Trophoblast cell (in vitro differentiated cells and primary cell): Measurements from ENCODE around the gene ALG8.

Experiments
- DNase-seq, 2 donors: peaks; one replicate each; pipeline ENCODE4 v3.0.0-alpha.2; 2016
- H2AFZ ChIP-seq: 2 replicates; pipeline ENCODE4 v1.6.1; 2013; ENCODE audit warnings: low read length, moderate library complexity, mild to moderate bottlenecking; ENCODE audit not compliant: insufficient read depth, poor library complexity
- H2AK5ac ChIP-seq: 2 replicates; pipeline ENCODE4 v1.6.1; 2013; ENCODE audit warnings: mild to moderate bottlenecking, low read length
- H2BK120ac ChIP-seq: 2 replicates; pipeline ENCODE4 v1.6.1; 2013; ENCODE audit warnings: low read length, mild to moderate bottlenecking, moderate library complexity; ENCODE audit not compliant: insufficient read depth, poor library complexity
- H2BK12ac ChIP-seq: 2 replicates; pipeline ENCODE4 v1.6.1; 2013; ENCODE audit warnings: mild to moderate bottlenecking, low read length, moderate library complexity
- H2BK5ac ChIP-seq: 2 replicates; pipeline ENCODE4 v1.6.1; 2013; ENCODE audit warnings: low read length, low read depth, moderate library complexity, mild to moderate bottlenecking; ENCODE audit not compliant: poor library complexity
- H3K14ac ChIP-seq: 2 replicates; pipeline ENCODE4 v1.6.1; 2013; ENCODE audit warnings: mild to moderate bottlenecking, low read length
- H3K18ac ChIP-seq: 2 replicates; pipeline ENCODE4 v1.6.1; 2013; ENCODE audit warnings: mild to moderate bottlenecking, low read length
- H3K23ac ChIP-seq: 2 replicates; pipeline ENCODE4 v1.6.1; 2013; ENCODE audit warnings: low read length
- H3K27ac ChIP-seq: 2 replicates; pipeline ENCODE4 v1.5.1; 2013; ENCODE audit warnings: low read depth, mild to moderate bottlenecking, inconsistent platforms, low read length, moderate library complexity
- H3K27me3 ChIP-seq: 2 replicates; pipeline ENCODE4 v1.6.1; 2013; ENCODE audit warnings: inconsistent platforms, mild to moderate bottlenecking, low read length, moderate library complexity; ENCODE audit not compliant: insufficient read depth
- H3K36me3 ChIP-seq, 2 experiments: 1 replicate in 1 of 2; 2 replicates in 1 of 2; pipeline ENCODE4 v1.6.1; 2013; ENCODE audit warnings: low read length in 2 of 2, mild to moderate bottlenecking in 2 of 2, moderate library complexity in 1 of 2; ENCODE audit not compliant: insufficient read depth in 2 of 2, control insufficient read depth in 1 of 2
- H3K4ac ChIP-seq: 2 replicates; pipeline ENCODE4 v1.6.1; 2013; ENCODE audit warnings: low read depth, mild to moderate bottlenecking, low read length, moderate library complexity
- H3K4me1 ChIP-seq, 2 experiments: 1 replicate in 1 of 2; 2 replicates in 1 of 2; pipeline ENCODE4 v1.6.1; 2013; ENCODE audit warnings: low read length in 2 of 2, mild to moderate bottlenecking in 2 of 2, moderate library complexity in 1 of 2; ENCODE audit not compliant: insufficient read depth in 2 of 2, control insufficient read depth in 1 of 2
- H3K4me2 ChIP-seq: 2 replicates; pipeline ENCODE4 v1.6.1; 2013; ENCODE audit warnings: inconsistent platforms, mild to moderate bottlenecking, low read length, moderate library complexity
- H3K4me3 ChIP-seq: 2 replicates; pipeline ENCODE4 v1.5.1; 2013; ENCODE audit warnings: mild to moderate bottlenecking, low read depth, low read length, inconsistent platforms
- H3K79me1 ChIP-seq: one replicate; pipeline ENCODE4 v1.6.1; 2013; ENCODE audit warnings: low read length
- H3K79me2 ChIP-seq: 2 replicates; pipeline ENCODE4 v1.6.1; 2013; ENCODE audit warnings: low read length, mild to moderate bottlenecking; ENCODE audit not compliant: control insufficient read depth, insufficient read depth, poor library complexity
- H3K9ac ChIP-seq: 2 replicates; pipeline ENCODE4 v1.6.1; 2013; ENCODE audit warnings: mild to moderate bottlenecking, low read length
- H3K9me3 ChIP-seq: 2 replicates; pipeline ENCODE4 v1.6.1; 2013; ENCODE audit warnings: low read depth, mild to moderate bottlenecking, control low read depth, inconsistent platforms, low read length; ENCODE audit not compliant: insufficient read depth
- H4K12ac ChIP-seq: 2 replicates; pipeline ENCODE4 v1.6.1; 2013; ENCODE audit warnings: low read depth, mild to moderate bottlenecking, low read length, moderate library complexity
- H4K8ac ChIP-seq: 2 replicates; pipeline ENCODE4 v1.6.1; 2013; ENCODE audit warnings: low read depth, mild to moderate bottlenecking, low read length, moderate library complexity
- H4K91ac ChIP-seq: one replicate; pipeline ENCODE4 v1.6.1; 2013; ENCODE audit warnings: low read depth, mild to moderate bottlenecking, low read length, moderate library complexity
- WGBS: extraction: QIAGEN DNeasy Blood & Tissue Kit; methylation state at CpG from one replicate; pipeline ENCODE4 v1.1.7; 2013; ENCODE audit warnings: missing lambda C conversion rate; ENCODE audit not compliant: insufficient read length, insufficient coverage; ENCODE audit errors: extremely low coverage; 5-methylcytosine and 5-hydroxymethylcytosine counted together

ALG8 gene

DNA sequence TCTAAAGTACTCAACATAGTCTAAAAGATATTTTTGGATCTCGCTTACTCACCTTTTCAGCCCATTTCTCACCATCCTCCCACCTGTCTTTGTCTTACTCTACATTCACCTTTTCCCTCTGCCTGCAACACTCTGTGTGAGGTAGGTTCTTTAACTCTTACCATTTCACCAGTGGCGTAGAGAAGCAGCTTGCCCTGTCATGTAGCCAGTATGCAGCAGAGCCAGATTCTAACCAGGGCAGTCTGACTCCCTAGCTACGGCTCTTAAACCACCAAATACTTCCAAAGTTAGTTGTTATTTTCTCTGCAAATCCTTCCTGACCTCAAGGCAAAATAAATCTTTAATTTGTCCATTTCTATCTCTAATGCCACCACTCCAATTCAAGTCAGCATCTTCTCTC is 7.5 kb downstream of the ALG8 start:
- H2BK5ac ChIP-seq, result no peak overlapping the region
- DNase-seq, result peak; percentile 85 to 92
- no peak overlapping the region for H3K9ac ChIP-seq
- H3K18ac ChIP-seq, result no peak overlapping the region
- H3K14ac ChIP-seq, result no peak overlapping the region
- no peak overlapping the region for H3K23ac ChIP-seq
- no peaks in the 10 kb centered on the region for H3K9me3 ChIP-seq
- no peak overlapping the region for H4K8ac ChIP-seq
- no peak overlapping the region for H3K4ac ChIP-seq
- no peak overlapping the region for H2BK120ac ChIP-seq
- no peak overlapping the region for H2BK12ac ChIP-seq
- no peak overlapping the region for H3K4me3 ChIP-seq
- no peaks in the 10 kb centered on the region for H3K27me3 ChIP-seq
- no peak overlapping the region for H2AK5ac ChIP-seq
- no CpG with 5 or more reads among the region's 3 CpGs for WGBS
- peaks cover 0 to 6% of the 10 kb centered on the region in 2 experiments for H3K36me3 ChIP-seq
- no peaks in the 10 kb centered on the region for H3K79me2 ChIP-seq
- H3K27ac ChIP-seq, result no peak overlapping the region
- peaks cover 0 to 5% of the 10 kb centered on the region in 2 experiments for H3K4me1 ChIP-seq
- H3K4me2 ChIP-seq, result no peak overlapping the region
- H3K79me1 ChIP-seq, result no peaks in the 10 kb centered on the region
- no peak overlapping the region for H2AFZ ChIP-seq
- H4K12ac ChIP-seq, result no peak overlapping the region
- H4K91ac ChIP-seq, result no peak overlapping the region

DNA sequence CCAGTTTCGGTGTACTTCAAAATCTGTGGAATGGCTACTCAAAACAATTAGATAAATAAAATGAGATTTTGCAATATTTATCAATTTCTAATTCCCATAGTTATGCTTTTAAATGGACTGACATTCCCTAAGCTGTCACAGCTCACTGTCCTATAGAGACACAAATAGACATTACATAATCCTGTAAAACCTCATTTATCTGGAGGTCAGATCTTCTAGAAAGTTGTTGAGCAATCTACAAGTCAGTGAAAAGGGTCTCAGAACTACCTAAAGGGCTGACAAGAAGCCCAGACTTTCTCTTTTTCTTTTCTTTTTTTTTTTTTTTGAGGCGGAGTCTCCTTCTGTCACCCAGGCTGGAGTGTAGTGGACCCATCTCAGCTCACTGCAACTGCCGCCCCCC is 12.0 kb downstream of the ALG8 start:
- no peak overlapping the region for H4K91ac ChIP-seq
- H3K9me3 ChIP-seq, result no peaks in the 10 kb centered on the region
- H3K4me2 ChIP-seq, result no peak overlapping the region
- peaks cover 2% of the 10 kb centered on the region in 2 experiments for H3K36me3 ChIP-seq
- H2BK120ac ChIP-seq, result no peak overlapping the region
- H2AFZ ChIP-seq, result no peak overlapping the region
- DNase-seq, result peak in 1 of 2 donors; percentile 71
- no peaks in the 10 kb centered on the region for H3K27me3 ChIP-seq
- no peak overlapping the region for H2BK12ac ChIP-seq
- H3K14ac ChIP-seq, result no peak overlapping the region
- H3K79me1 ChIP-seq, result no peaks in the 10 kb centered on the region
- peak overlapping the region; percentile 28 for H3K27ac ChIP-seq
- no peak overlapping the region for H3K23ac ChIP-seq
- H4K12ac ChIP-seq, result no peak overlapping the region
- H3K4me1 ChIP-seq, result peaks cover 0 to 5% of the 10 kb centered on the region in 2 experiments
- H3K9ac ChIP-seq, result no peak overlapping the region
- no peak overlapping the region for H2AK5ac ChIP-seq
- WGBS, result no CpG with 5 or more reads among the region's 3 CpGs
- H3K18ac ChIP-seq, result no peak overlapping the region
- H3K79me2 ChIP-seq, result no peaks in the 10 kb centered on the region
- H3K4me3 ChIP-seq, result no peak overlapping the region
- no peak overlapping the region for H4K8ac ChIP-seq
- no peak overlapping the region for H3K4ac ChIP-seq
- no peak overlapping the region for H2BK5ac ChIP-seq

DNA sequence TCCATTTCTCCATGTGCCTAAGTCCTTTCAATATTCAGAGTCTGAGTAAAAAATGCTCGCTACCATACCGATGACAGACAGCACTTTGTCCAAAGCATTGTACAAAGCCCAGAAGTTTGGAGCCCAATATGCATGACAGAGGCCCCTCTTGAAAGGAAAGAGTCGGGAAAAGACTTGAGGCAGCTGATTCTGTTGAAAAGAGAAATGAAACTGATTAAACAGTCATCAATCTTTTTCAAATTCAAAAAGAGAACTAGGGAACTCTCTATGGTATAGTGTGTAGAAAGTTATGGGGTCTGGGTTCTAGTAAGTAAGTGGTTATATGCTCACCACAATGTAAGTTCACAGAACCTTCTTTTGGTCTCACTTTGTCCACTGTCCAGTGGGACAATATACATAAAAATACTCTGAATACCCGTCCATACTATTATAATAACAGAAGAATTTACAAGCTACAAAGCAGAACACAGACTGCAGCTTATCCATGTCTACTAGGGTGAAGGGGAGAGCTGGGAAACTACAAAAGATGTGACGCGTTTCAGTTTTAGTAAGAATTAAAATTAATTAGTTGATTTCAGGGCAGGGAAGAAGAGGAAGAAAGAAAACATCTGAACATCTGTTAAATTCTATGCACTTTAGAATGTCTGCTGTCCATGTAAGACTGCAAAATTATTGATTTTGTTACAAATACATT is 26.7 kb downstream of the ALG8 start:
- no peak overlapping the region for H3K18ac ChIP-seq
- H3K4ac ChIP-seq, result no peak overlapping the region
- no peak overlapping the region for H3K4me2 ChIP-seq
- H2BK12ac ChIP-seq, result no peak overlapping the region
- H3K23ac ChIP-seq, result no peak overlapping the region
- no peak overlapping the region for H4K8ac ChIP-seq
- peaks cover 10 to 13% of the 10 kb centered on the region in 2 experiments for H3K36me3 ChIP-seq
- no peak overlapping the region for H3K9ac ChIP-seq
- no peak overlapping the region for H2AFZ ChIP-seq
- DNase-seq, result no peak
- no peaks in the 10 kb centered on the region for H3K9me3 ChIP-seq
- WGBS, result no CpG with 5 or more reads among the region's 6 CpGs
- no peak overlapping the region for H2BK120ac ChIP-seq
- no peak overlapping the region for H2AK5ac ChIP-seq
- no peak overlapping the region for H3K4me3 ChIP-seq
- H3K14ac ChIP-seq, result no peak overlapping the region
- no peak overlapping the region for H4K91ac ChIP-seq
- H2BK5ac ChIP-seq, result no peak overlapping the region
- no peaks in the 10 kb centered on the region for H3K79me2 ChIP-seq
- no peak overlapping the region for H4K12ac ChIP-seq
- no peaks in the 10 kb centered on the region for H3K79me1 ChIP-seq
- H3K4me1 ChIP-seq, result peaks cover 0 to 4% of the 10 kb centered on the region in 2 experiments
- H3K27ac ChIP-seq, result no peak overlapping the region
- no peaks in the 10 kb centered on the region for H3K27me3 ChIP-seq

DNA sequence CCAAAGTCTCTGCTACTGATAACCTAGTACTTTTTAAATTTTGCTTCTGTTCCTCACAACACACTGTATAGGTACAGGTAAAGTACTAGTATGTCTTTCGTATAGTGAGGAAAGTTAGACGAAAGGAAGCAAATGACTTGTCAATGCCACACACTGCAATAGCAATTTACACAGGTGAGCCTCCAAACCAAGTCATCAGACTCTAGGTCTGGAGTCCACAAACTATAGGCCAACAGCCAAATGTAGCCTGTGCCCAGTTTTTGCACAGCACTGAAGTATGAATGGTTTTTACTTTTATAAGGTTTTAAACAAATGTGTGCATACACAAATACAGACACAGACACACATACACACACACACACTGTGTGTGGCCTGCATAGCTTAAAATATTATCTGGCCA is 28.1 kb downstream of the ALG8 start:
- Histone ChIP-seq H3K79me2 (no peaks in the 10 kb centered on the region), H3K9ac (no peak overlapping the region), H3K4me2 (no peak overlapping the region), H4K12ac (no peak overlapping the region), H2BK120ac (no peak overlapping the region), H3K79me1 (no peaks in the 10 kb centered on the region), H3K4ac (no peak overlapping the region), H3K4me3 (no peak overlapping the region), H3K27ac (no peak overlapping the region), H3K23ac (no peak overlapping the region), H4K91ac (no peak overlapping the region), H2AK5ac (no peak overlapping the region), H2AFZ (no peak overlapping the region), H3K4me1 (peaks cover 0 to 4% of the 10 kb centered on the region in 2 experiments), H4K8ac (no peak overlapping the region), H3K36me3 (peaks cover 10 to 13% of the 10 kb centered on the region in 2 experiments), H3K18ac (no peak overlapping the region), H2BK12ac (no peak overlapping the region), H2BK5ac (no peak overlapping the region), H3K14ac (no peak overlapping the region), H3K27me3 (no peaks in the 10 kb centered on the region), H3K9me3 (no peaks in the 10 kb centered on the region)
- DNase-seq, result no peak
- WGBS, result no CpG with 5 or more reads among the region's 2 CpGs
